Subcutaneous adipose tissue (tissue), 4 donors: Measurements from ENCODE around the gene CD200. TPM values are rescaled to one million over a fixed set of nuclear protein-coding genes. Genes with fewer than 3 reads are reported as not detected.

Experiments used
- CTCF ChIP-seq: fragments of 450-650 bp; IDR thresholded peaks from one replicate; pipeline ENCODE4 v1.5.1; 2016; ENCODE audit warnings: low read depth, mild to moderate bottlenecking, control low read depth, antibody characterized with exemption, moderate library complexity
- total RNA-seq, 4 donors: library from RNA; depleted of rRNA; stranded (reverse); fragments of >200 nt; gene quantifications; one replicate each; pipeline ENCODE4 v1.1.0, GENCODE V29; 2016

Gene CD200
- total RNA-seq, 4 donors from 2014 or later = 2.6 to 10.2 (median 6.7) TPM

- TF ChIP-seq CTCF = no peak
Measured at GRCh38 chr3:112373924-112374323, 41.0 kb downstream of the CD200 start.

- no peak for TF ChIP-seq CTCF
Measured at GRCh38 chr3:112374333-112374734, 41.4 kb downstream of the CD200 start.

- TF ChIP-seq CTCF = no peak
Measured at GRCh38 chr3:112375117-112375516, 42.2 kb downstream of the CD200 start.

- TF ChIP-seq CTCF = no peak
Measured at GRCh38 chr3:112376241-112376911, 43.4 kb downstream of the CD200 start.

GRCh38 chr3:112376992-112377391 is 44.0 kb downstream of the CD200 start:
- no peak for TF ChIP-seq CTCF

- no peak for TF ChIP-seq CTCF
Measured at GRCh38 chr3:112377568-112378071, 44.7 kb downstream of the CD200 start.

- TF ChIP-seq CTCF = no peak
Measured at GRCh38 chr3:112379020-112379690, 46.2 kb downstream of the CD200 start.
